SJSA1 (cell line): ENCODE results near the gene PROKR1. TPM values are rescaled to one million over a fixed set of nuclear protein-coding genes. Genes with fewer than 3 reads are reported as not detected.

Experiments used
- DNase-seq, 2 experiments: peaks; one replicate each; pipeline ENCODE4 v3.0.0-alpha.2; 2015 to 2020; ENCODE audit warnings: low spot score in 2 of 2, low read depth in 1 of 2
- H3K27ac ChIP-seq: fragments of 250-450 bp; sonication (Bioruptor Pico); 2 replicates; pipeline ENCODE4 v1.5.1; 2020; ENCODE audit warnings: mild to moderate bottlenecking, moderate library complexity
- H3K27me3 ChIP-seq: fragments of 250-450 bp; sonication (Bioruptor Pico); replicated peaks from 2 replicates; pipeline ENCODE4 v1.5.1; 2020; ENCODE audit warnings: mild to moderate bottlenecking, moderate library complexity
- H3K36me3 ChIP-seq: fragments of 250-450 bp; sonication (Bioruptor Pico); 2 replicates; pipeline ENCODE4 v1.5.1; 2020; ENCODE audit warnings: mild to moderate bottlenecking
- H3K4me1 ChIP-seq: fragments of 250-450 bp; sonication (Bioruptor Pico); replicated peaks from 2 replicates; pipeline ENCODE4 v1.6.1; 2021; ENCODE audit warnings: mild to moderate bottlenecking
- H3K4me3 ChIP-seq: fragments of 250-450 bp; sonication (Bioruptor Pico); 2 replicates; pipeline ENCODE4 v1.5.1; 2020; ENCODE audit warnings: mild to moderate bottlenecking
- H3K9me3 ChIP-seq: fragments of 250-450 bp; sonication (Bioruptor Pico); replicated peaks from 2 replicates; pipeline ENCODE4 v1.5.1; 2020; ENCODE audit warnings: mild to moderate bottlenecking
- total RNA-seq: library from RNA; depleted of rRNA; stranded (reverse); fragments of >200 nt; shearing (Covaris generic); gene quantifications from 2 replicates; pipeline ENCODE4 v1.2.3, GENCODE V29; 2014; rRNA removed

The PROKR1 gene
- total RNA-seq, 1 experiment from 2014 or later = 0.03 TPM

GRCh38 chr2:68695971-68696370 is 52.6 kb downstream of the PROKR1 start:
- H3K9me3 ChIP-seq = 0 out of 2 replicates have a peak, but pooled peaks cover 4% of the 10 kb centered on the region
- no peaks in the 10 kb centered on the region for H3K27me3 ChIP-seq
- no peak overlapping the region for H3K4me3 ChIP-seq
- no peaks in the 10 kb centered on the region for H3K4me1 ChIP-seq
- DNase-seq = no peak
- no peak overlapping the region for H3K27ac ChIP-seq
- no peaks in the 10 kb centered on the region for H3K36me3 ChIP-seq

GRCh38 chr2:68696554-68696953 is 53.2 kb downstream of the PROKR1 start:
- Histone ChIP-seq H3K4me3 (no peak overlapping the region), H3K9me3 (0 out of 2 replicates have a peak, but pooled peaks cover 4% of the 10 kb centered on the region), H3K27ac (no peak overlapping the region), H3K36me3 (no peaks in the 10 kb centered on the region), H3K4me1 (no peaks in the 10 kb centered on the region), H3K27me3 (no peaks in the 10 kb centered on the region)
- DNase-seq = no peak

- H3K4me3 ChIP-seq = no peak overlapping the region
- 0 out of 2 replicates have a peak, but pooled peaks cover 4% of the 10 kb centered on the region for H3K9me3 ChIP-seq
- DNase-seq = no peak
- no peak overlapping the region for H3K27ac ChIP-seq
- no peaks in the 10 kb centered on the region for H3K27me3 ChIP-seq
- no peaks in the 10 kb centered on the region for H3K36me3 ChIP-seq
- H3K4me1 ChIP-seq = no peaks in the 10 kb centered on the region
Observed at GRCh38 chr2:68698567-68699377, 55.4 kb downstream of the PROKR1 start.

GRCh38 chr2:68700560-68700959 is 57.2 kb downstream of the PROKR1 start:
- H3K4me1 ChIP-seq = no peaks in the 10 kb centered on the region
- no peaks in the 10 kb centered on the region for H3K36me3 ChIP-seq
- no peak for DNase-seq
- no peak overlapping the region for H3K4me3 ChIP-seq
- 0 out of 2 replicates have a peak, but pooled peaks cover 4% of the 10 kb centered on the region for H3K9me3 ChIP-seq
- no peak overlapping the region for H3K27ac ChIP-seq
- no peaks in the 10 kb centered on the region for H3K27me3 ChIP-seq

- Histone ChIP-seq H3K36me3 (no peaks in the 10 kb centered on the region), H3K27me3 (no peaks in the 10 kb centered on the region; the same call in 1 of the 2 replicates), H3K9me3 (no peaks in the 10 kb centered on the region), H3K4me3 (no peak overlapping the region), H3K4me1 (peaks cover 14% of the 10 kb centered on the region), H3K27ac (no peak overlapping the region)
- DNase-seq = no peak
Observed at GRCh38 chr2:68706637-68707036, 63.3 kb downstream of the PROKR1 start.

Other genes starting within 250 kb of the PROKR1 start
- gene FBXO48, start 176.3 kb upstream of the PROKR1 start, total RNA-seq = 0.60 and 0.74 TPM in 2 replicates
- 1.2 and 1.8 TPM in 2 replicates for gene APLF, start 176.0 kb upstream of the PROKR1 start, total RNA-seq
- not detected in 2 replicates for gene ARHGAP25, start 91.2 kb downstream of the PROKR1 start, total RNA-seq
- not detected in 2 replicates for gene BMP10, start 227.8 kb downstream of the PROKR1 start, total RNA-seq